NOMO-1 treated with DMSO at 0.1 percent for 48 hours (cell line): ENCODE results near the gene CSMD2.
A peak's percentile ranks its signal among the peaks of the same experiment; 100 is the strongest.

ENCODE experiments used
- DNase-seq: peaks from one replicate; lab custom pipeline; 2025; ENCODE audit not compliant: unreplicated experiment; lab: John Stamatoyannopoulos, UW

Gene CSMD2

GRCh38 chr1:33575324-33575879, 589.6 kb downstream of the CSMD2 start:
- DNase-seq: no peak

- no peak for DNase-seq
These were observed 591.4 kb downstream of the CSMD2 start for GRCh38 chr1:33573661-33574060.

- DNase-seq: no peak
These were observed 592.6 kb downstream of the CSMD2 start for GRCh38 chr1:33572387-33572786.

- DNase-seq: no peak
These were observed 595.7 kb downstream of the CSMD2 start for GRCh38 chr1:33569331-33569730.

- no peak for DNase-seq
These were observed 601.3 kb downstream of the CSMD2 start for GRCh38 chr1:33563699-33564098.

GRCh38 chr1:33562563-33562962, 602.5 kb downstream of the CSMD2 start:
- DNase-seq: no peak

GRCh38 chr1:33561576-33561975, 603.5 kb downstream of the CSMD2 start:
- DNase-seq: no peak

- DNase-seq: no peak
These were observed 604.4 kb downstream of the CSMD2 start for GRCh38 chr1:33560680-33561079.

GRCh38 chr1:33548721-33549120, 616.3 kb downstream of the CSMD2 start:
- DNase-seq: no peak

GRCh38 chr1:33548319-33548718, 616.7 kb downstream of the CSMD2 start:
- no peak for DNase-seq

- no peak for DNase-seq
These were observed 617.5 kb downstream of the CSMD2 start for GRCh38 chr1:33547576-33547975.

- no peak for DNase-seq
These were observed 623.1 kb downstream of the CSMD2 start for GRCh38 chr1:33541966-33542365.

GRCh38 chr1:33537885-33538284, 627.1 kb downstream of the CSMD2 start:
- no peak for DNase-seq

- DNase-seq: no peak
These were observed 629.7 kb downstream of the CSMD2 start for GRCh38 chr1:33535334-33535733.

- no peak for DNase-seq
These were observed 632.1 kb downstream of the CSMD2 start for GRCh38 chr1:33532936-33533335.

GRCh38 chr1:33532250-33532649, 632.8 kb downstream of the CSMD2 start:
- DNase-seq: no peak

- DNase-seq: no peak
These were observed 635.1 kb downstream of the CSMD2 start for GRCh38 chr1:33529957-33530356.

- no peak for DNase-seq
These were observed 637.1 kb downstream of the CSMD2 start for GRCh38 chr1:33527934-33528333.

- DNase-seq: peak; percentile 79
These were observed 640.4 kb downstream of the CSMD2 start for GRCh38 chr1:33524586-33524985.

GRCh38 chr1:33519240-33519884, 645.7 kb downstream of the CSMD2 start:
- DNase-seq: no peak

- no peak for DNase-seq
These were observed 647.3 kb downstream of the CSMD2 start for GRCh38 chr1:33517596-33518250.

GRCh38 chr1:33516891-33517567, 648.0 kb downstream of the CSMD2 start:
- no peak for DNase-seq
